ENCODE measurements around the gene KIAA0753. TPM values are rescaled to one million over a fixed set of nuclear protein-coding genes. Genes with fewer than 3 reads are reported as not detected.
A peak's percentile ranks its signal among the peaks of the same experiment; 100 is the strongest.
"Not testable (repeated sequence)": the region's sequence is repeated elsewhere in the genome, so short reads cannot be mapped to it uniquely, and the experiment has no call there.

Gene KIAA0753
- total RNA-seq, 1 experiment from 2014 or later = 8.7 TPM

- peak; percentile 38 for DNase-seq (ENCODE audit: low read depth)
These were observed 28.4 kb upstream of the KIAA0753 start for GRCh38 chr17:6668727-6669425.

- no peak for DNase-seq (ENCODE audit: low read depth)
These were observed 27.7 kb upstream of the KIAA0753 start for GRCh38 chr17:6668219-6668618.

GRCh38 chr17:6667516-6667915 lies 27.0 kb upstream of the KIAA0753 start:
- no peak for DNase-seq (ENCODE audit: low read depth)

DNA sequence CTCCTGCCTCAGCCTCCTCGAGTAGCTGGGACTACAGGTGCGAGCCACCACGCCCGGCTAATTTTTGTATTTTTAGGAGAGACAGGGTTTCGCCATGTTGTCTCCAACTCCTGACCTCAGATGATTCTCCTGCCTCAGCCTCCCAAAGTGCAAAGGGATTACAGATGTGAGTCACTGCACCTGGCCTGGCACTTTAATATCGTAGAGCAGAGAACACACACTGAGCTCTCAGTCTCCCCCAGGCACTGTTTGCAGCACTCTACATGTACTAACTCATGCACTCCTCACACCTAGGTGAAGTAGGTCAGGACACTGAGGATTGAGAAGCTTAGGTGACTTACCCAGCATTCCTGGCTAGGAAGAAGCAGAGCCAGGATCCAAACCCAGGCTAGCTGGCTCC lies 26.0 kb upstream of the KIAA0753 start:
- no peak for DNase-seq (ENCODE audit: low read depth)

GRCh38 chr17:6666077-6666521 lies 25.6 kb upstream of the KIAA0753 start:
- peak; percentile 66 for DNase-seq (ENCODE audit: low read depth)

- not testable (repeated sequence) for DNase-seq (ENCODE audit: low read depth)
These were observed 22.7 kb upstream of the KIAA0753 start for GRCh38 chr17:6663200-6663599.

DNA sequence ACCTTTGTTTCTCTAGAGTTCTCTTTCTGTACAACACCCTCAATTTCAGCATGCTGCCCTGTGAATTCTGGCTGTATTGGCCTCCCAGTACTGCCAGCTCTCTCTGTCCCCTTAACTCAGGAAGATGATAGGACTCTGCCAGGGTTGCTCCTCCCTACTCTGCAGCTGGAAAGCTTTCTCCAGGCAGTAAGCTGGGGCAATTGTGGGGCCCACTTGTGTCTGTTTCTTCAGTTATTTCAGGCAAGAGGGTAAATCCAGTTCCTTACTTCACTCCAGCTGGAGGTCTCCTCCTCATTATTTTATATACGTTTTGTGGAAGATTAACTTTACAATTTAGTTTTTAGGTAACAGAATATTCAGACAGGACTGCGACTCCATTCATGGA lies 20.9 kb upstream of the KIAA0753 start:
- no peak for DNase-seq (ENCODE audit: low read depth)

- DNase-seq (ENCODE audit: low read depth) = no peak
These were observed 20.4 kb upstream of the KIAA0753 start for GRCh38 chr17:6660805-6661463.

GRCh38 chr17:6660101-6660500 lies 19.6 kb upstream of the KIAA0753 start:
- DNase-seq (ENCODE audit: low read depth) = no peak

GRCh38 chr17:6658411-6658810 lies 17.9 kb upstream of the KIAA0753 start:
- not testable (repeated sequence) for DNase-seq (ENCODE audit: low read depth)

- DNase-seq (ENCODE audit: low read depth) = no peak
These were observed 17.2 kb upstream of the KIAA0753 start for GRCh38 chr17:6657633-6658287.

GRCh38 chr17:6656797-6657632 lies 16.5 kb upstream of the KIAA0753 start:
- DNase-seq (ENCODE audit: low read depth) = not testable (repeated sequence)

- DNase-seq (ENCODE audit: low read depth) = not testable (repeated sequence)
These were observed 15.3 kb upstream of the KIAA0753 start for GRCh38 chr17:6655732-6656361.

DNA sequence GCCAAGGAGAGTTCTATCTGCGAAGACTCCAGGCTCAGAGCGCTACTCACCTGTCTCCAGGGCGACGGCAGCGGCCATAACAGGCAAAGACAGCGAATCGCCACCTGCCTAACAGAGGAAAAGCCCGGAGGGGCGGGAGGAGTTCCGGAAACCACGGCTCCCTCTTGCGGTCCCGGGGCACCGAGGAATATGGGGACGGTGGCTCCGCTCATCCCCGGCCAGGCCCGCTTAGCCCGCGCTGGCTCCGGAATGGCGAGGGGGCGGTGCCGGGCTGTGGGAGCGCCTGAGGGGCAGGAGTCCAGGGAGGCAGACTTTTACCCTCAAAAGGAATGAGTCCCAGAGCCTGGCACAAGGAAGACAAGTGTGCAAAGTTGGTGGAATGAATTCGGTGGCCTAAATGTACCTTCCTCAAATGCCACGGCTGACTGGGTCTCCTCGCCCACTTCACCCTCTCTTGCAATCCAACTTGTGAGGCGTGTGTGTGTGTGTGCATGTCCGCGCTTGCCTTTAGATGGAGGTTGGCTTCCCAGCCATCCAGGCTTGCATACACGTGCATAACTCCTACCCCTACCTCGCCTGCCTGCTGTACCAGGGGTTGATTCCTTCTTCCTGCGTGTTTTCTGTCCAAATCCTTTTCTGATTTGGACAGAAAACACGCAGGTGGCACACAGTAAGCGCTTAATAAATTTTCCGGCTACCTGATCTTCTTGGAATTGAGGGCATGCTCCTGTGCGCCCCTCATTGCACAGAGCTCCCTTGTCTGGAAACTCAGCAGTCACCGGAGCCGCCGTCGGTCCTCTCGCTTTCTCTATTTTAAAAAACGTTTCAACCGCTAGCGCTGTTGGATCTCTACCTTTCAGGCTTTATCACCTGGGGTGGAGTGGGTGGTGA lies 14.6 kb upstream of the KIAA0753 start:
- DNase-seq (ENCODE audit: low read depth) = no peak

DNA sequence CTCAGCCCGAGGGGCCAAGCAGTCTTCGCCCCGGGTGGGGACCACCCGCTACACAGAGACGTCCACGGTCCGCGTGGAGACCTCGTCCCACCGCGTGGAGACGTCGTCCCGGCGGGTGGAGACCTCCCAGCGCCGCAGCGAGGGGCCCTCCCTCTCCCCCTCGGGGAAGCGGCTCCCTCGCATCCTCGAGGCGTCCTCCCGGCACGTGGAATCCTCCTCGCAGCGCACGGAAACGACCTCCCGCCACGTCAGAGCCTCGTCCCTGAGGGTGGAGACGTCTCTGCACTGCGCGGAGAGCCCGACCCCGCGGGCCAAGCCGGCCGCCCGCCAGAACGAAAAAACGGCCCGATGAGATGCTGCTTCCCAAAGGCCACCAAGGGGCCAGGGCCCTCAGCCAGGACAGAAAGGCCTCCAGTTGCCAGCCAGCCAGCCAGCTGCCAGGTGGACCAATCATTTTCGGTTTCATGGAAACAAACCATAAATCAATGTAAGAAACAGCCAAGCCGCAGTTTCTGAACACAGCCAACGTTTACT lies 11.5 kb upstream of the KIAA0753 start:
- DNase-seq (ENCODE audit: low read depth) = peak; percentile 54

DNA sequence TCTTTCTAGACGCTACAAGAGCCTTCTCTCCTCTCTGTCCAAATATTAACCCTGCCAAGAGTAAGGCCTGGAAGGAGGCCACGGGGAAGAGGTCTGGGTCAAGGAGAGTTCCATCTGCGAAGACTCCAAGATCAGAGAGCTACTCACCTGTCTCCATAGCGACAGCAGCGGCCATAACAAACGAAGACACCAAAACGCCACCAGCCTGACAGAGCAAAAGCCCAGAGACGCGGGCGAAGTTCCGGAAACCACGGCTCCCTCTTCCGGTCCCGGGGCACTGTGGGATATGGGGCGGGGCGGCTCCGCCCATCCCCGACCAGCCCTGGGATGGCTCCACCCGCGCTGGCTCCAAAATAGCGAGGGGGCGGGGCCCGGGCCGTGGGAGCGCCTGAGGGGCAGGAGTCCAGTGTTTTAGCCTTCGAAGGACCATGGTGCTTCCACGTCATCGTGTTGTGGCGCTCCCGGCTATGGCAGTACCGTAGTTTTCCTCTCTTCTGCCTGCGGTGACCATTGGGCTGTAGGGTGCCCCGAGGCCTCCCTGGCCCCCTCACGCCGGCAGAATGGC lies 10.9 kb upstream of the KIAA0753 start, which contains the start of the genes C17orf100 and MED31:
TSS of gene C17orf100 (plus strand) at position 409 of the 565 bp plus-strand sequence. CDS start at position 561, 152 bp downstream.
TSS of gene MED31 (minus strand) at position 252 of the 565 bp plus-strand sequence. CDS start at position 175, 77 bp downstream.
- DNase-seq (ENCODE audit: low read depth) = peak; percentile 91

GRCh38 chr17:6648181-6648580 lies 7.7 kb upstream of the KIAA0753 start:
- DNase-seq (ENCODE audit: low read depth) = no peak

DNA sequence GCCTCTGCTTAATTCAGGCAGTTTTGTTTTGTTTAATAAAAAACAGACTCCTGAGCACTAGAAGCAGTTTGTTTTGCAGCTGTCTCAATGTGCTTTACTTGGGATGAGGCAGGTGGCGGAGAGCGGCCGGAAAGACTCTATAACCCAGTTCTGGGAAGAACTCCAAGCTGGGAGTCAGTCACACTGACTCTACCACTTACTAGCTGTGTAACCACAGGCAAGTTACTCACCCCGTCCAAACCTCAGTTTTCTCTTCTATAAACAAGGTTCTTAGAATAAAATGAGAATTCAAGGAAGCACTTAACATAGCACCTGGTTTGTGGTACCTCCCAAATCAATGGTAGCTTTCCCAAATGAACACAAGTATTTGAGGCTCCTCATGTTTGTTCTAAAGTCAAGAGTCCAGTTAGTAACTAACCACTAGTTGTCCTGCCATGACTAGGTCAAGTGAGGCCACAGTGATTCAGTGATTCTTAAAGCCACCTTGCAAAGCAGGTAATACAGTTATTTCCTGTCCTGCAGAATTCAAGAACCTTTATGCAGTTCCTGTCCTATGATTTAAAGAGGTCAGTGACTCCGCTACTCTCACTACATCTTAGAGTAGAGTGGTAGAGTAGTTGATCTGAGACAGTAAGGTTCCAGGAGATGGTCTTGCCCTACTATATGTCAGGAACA lies 3.1 kb upstream of the KIAA0753 start:
- no peak for DNase-seq (ENCODE audit: low read depth)

DNA sequence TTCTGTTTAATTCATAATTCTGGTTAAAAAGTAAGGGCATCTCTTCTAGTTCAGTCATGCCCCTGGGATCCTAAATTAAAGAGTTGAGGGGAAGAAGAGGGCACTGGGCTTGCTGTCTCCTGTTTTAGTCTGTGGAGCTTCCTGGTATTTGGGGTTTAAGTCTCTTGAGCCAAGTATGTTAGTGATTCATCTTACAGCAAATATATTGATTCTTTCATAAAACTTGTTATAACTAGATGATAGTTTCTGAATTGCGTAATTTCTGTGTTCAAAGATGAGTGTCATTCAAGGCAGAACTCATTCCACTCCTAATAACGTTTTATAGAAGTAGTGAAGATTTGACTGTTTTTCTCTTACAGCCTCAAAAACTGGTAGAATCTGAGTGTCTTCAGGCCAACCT lies 2.1 kb upstream of the KIAA0753 start:
- DNase-seq (ENCODE audit: low read depth) = no peak

Measured in RPMI7951 (cell line).